ENCODE data around the gene FAM3B. TPM values are rescaled to one million over a fixed set of nuclear protein-coding genes. Genes with fewer than 3 reads are reported as not detected.

The FAM3B gene
- total RNA-seq, 1 experiment from 2014 or later: 0.23 TPM

DNA sequence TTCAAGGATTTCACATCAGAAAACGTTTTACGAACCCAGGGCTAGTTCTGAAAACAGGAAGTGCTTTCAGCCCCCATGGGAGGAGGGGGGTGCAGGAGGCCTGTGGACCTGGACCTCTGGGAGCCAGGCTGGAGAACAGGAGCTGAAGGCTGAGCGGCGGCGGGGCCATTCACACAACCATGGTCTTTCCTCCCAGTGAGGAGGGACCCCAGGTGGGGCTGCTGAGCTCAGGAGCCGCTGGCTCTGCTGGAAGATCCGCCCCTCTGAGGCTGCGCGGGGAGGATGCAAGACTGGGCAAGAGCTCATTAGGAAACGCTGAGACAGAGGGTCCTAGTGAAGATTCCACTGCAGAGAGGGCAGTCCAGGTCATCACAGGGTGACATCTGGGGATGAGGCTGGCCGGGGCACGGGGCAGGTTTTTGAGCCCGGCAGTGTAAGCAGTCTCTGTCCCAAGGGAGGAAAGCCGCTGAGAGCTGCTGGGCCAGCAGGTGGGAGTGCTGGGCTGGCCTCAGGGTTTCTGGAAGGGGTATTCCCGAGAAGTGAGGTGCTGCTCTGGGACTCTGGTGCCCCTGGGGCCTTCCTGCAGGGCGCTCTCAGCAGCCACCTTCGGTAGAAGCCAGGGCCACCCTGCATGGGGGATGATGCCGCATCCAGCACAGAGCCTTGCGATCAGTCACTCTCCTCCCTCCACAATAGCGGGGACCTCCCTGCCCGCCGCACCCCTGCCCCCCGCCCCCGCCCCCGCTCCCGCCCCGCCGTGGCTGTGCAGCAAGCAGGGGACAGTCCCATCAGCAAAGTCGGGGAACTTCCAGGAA is 52.7 kb downstream of the FAM3B start:
- DNase-seq (ENCODE audit: low read depth): no peak

DNA sequence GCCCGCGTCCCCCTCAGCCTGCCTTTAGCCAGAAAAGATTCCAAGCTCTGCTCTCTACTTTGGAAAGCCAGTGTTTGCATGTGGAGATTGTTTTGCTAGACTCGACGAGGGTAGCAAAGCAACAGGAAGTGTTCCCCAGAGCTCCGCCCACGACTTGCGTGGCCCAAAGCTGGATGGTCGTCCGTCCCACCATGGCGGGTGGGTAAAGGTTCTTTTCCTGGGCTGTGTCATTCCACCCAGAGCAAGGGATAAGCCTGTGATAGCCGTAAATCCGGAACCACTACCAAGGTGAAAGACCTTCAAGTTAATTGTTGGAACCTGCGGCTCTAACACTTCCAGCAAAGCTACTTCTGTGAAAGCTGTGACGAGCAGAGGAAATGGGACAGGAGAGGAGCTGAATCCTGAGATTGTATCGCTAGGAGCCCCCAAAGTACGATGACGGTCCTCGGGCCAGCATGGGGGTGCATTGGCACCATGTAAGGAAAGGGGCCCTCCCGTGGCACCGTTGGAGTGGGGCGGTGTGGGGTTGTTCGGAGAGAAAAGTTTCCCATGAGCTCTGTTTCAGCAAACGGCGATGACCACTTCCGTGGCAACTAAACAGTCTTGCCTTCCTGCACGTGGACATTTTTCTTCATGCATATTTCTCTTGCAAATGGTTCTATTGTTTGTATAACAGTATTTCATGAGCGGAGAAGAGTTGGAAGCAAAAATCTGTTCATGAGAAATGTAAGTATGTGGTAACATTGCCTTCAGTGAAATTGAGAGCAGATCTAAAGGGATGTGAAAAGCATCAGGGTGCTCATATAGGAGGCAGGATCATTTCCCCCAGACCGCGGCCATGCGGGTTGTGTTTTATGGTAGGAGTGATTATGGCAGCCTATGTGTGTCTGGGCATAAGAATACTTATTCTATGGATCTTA is 53.6 kb downstream of the FAM3B start:
- DNase-seq (ENCODE audit: low read depth): no peak

DNA sequence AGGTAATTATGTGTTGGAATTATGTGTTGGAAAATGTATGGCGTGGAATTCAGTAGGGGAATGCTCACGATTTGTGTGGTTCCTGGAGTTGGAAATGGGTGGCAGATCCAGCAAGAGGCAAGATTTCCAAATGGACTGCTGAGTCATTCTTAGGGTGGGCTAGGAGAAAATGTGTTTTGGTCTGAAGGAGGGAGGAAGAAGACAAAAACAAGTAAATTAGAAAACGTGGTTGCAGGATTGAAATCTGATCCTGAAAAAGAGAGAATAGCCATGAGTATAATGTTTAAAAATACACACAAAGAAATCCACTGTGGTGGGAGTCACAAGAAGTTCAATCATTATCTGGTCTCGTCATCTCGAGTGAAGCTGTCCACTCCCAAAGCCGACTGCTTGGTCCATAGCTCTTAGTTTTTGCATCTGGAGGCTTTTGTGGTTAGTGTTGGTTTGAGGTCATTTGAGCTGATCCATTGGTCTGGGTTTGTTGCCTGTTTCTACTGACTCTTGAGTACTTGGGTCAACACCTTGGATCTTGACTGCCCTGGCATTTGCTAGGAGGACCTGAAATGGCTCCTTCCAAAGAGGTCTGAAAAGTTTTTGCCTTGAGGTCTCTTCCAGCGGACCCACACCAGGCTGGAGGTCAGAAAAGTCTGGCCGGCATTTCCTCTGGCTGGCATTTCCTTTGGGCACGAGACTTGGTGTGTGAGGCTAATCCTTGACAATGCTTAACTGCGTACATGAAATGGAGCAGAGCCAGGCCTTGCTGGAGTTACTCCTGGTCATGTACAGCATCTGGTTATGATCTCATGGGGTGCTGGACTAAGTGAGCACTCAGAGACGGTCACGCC is 54.5 kb downstream of the FAM3B start:
- no peak for DNase-seq (ENCODE audit: low read depth)

DNA sequence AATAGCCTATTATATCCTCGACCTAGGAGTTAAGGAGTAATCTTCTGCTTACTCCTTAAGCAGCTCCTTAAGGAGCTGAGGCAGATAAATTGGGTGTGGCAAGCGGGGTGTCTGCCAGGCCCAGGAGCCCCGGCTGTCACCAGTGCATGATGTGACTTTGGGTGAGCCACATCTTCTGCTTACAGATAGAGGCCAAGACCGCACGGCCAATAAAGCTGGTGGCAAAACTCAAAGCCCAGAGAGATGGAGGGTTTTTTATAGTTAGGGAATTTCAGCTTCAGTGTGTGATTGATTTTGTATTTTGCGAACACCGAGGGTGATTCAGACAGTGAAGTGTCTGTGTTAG is 55.1 kb downstream of the FAM3B start:
- no peak for DNase-seq (ENCODE audit: low read depth)

DNA sequence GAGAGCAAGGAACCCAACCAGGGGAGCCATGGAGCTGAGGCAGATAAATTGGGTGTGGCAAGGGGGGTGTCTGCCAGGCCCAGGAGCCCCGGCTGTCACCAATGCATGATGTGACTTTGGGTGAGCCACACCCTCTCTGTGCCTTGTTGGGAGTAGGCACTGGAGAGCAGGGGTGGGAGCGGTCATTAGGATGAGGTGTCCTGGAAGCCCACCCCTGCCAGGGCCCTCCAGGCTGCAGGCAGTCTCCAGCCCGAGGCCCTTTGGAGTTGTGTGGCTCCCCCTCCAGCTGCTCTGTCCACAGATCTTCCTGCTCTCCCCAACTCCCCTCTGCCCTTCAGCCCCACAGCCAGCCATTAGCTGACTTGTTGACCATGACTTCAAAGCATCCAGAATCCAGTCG is 56.7 kb downstream of the FAM3B start:
- no peak for DNase-seq (ENCODE audit: low read depth)

DNA sequence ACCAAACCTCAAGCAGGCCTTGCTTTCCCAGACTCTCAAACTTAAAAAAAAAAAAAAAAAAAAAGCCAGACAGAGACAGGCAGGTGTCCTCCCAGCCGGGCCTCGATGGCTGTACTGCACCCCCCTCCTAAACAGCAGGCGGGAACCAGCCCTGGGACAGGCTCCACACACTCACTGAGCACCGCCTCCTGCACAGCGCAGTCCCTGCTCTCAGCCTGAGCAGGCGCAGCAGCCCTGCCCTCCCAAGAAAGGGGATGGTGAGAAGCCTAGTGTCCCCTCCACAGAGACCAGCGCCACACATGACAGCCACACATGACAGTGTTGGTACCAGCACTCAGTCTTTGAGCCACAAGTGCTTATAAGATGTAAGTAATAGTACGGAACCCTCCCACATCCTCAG is 57.2 kb downstream of the FAM3B start:
- DNase-seq (ENCODE audit: low read depth): no peak

DNA sequence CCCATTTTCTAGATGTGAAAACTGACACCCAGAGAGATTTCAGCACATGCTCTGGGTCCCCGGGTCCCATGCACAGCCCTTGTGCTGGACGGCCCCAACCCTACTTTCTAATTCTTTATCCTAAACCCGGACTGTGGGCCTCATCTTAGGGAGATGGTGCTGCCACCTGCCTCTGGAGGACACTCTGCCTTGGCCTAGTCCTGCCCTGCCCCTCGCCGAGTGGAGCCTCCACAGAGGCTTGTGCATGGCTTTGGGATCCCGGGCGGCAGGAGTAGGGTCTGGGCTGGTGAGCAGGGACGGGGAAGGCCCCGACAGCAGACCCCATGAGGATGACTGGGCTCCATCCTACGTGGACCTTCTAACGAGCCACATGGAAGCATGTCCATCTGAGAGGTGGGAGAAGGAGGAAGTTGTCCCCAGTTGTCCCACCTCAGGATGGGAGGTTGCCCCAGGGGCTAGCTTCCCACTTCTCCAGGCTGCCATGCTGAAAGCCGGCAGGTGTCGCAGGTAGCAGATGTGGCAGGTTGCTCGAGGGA is 57.6 kb downstream of the FAM3B start:
- DNase-seq (ENCODE audit: low read depth): no peak

DNA sequence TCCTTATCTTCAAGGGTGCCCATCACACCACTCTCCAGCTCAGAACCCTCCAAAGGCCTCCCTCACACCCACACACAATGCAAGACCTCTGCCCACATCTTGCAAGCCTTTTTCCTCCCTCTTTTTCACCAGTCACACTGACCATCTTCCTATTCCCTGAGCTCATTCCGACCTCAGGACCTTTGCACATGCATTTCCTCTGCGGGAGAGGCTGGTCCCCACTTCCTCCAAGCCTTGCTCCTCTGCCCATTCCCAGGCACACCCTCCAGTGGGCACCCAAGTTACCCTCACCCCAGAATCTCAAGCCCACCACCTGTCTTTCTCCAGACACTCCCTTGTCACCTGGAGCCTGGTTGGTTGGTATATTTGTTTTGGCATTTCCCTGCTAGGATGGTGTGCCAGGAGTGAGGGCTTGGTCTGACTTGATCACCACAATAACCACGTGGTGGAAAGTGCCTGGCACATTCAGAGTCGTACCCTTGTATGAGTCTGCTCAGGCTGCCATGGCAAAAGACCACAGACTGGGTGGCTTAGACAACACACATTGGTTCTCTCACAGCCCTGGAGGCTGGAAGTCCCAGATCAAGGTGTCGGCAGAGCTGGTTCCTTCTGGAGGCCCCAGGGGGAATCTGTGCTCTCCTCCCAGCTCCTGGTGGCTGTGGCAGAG is 58.4 kb downstream of the FAM3B start:
- DNase-seq (ENCODE audit: low read depth): no peak

DNA sequence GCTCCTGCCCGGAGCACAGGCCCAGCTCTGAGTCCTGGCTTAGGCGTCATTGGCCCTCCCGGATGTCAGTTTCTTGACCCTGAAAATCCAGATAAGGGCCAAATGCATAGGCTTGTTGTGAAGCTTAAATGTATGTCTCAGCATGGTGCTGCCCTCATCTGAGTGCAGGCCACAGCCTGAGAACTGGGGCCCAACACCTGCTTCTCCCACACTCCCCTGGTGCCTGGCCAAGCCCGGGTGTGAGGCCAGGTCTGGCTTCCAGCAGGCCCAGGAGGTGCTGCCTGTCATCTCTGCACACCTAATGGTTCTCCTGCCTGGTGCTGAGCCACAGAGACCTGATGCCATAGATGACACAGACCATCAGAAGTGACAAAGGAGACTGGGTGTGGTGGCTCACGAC is 59.3 kb downstream of the FAM3B start:
- DNase-seq (ENCODE audit: low read depth): no peak

DNA sequence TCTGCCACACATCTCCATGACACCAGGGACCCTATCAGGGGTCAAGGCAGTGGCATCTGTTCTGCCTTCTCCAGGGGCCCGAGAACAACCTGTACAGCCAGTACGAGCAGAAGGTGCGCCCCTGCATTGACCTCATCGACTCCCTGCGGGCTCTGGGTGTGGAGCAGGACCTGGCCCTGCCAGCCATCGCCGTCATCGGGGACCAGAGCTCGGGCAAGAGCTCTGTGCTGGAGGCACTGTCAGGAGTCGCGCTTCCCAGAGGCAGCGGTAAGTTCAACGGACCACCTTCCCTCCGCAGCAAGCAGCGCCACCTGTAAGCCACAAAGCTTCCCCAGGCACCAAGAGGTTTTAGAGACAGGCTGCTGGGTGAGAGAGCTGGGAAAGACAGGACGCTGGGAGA is 61.1 kb downstream of the FAM3B start:
- DNase-seq (ENCODE audit: low read depth): no peak

DNA sequence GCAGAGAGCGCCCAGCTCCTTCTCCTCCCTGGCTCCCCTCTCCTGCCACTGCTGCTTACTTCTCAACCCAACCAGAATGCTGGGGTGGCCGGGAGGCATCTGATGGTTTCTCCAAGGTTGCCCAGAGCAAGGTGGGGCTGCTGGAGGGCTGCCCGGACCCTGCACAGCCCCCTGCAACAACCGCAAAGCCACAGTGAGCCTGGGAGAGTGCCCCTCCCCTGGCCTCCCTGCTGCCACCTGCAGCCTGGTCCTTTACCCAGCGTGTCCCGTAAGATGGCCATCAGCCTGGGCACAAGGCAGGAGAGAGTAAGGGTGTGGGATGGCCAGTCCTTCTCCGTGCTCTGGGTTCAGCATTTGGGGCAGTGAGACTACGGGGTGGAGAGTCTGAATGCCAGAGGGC is 62.2 kb downstream of the FAM3B start:
- DNase-seq (ENCODE audit: low read depth): no peak

DNA sequence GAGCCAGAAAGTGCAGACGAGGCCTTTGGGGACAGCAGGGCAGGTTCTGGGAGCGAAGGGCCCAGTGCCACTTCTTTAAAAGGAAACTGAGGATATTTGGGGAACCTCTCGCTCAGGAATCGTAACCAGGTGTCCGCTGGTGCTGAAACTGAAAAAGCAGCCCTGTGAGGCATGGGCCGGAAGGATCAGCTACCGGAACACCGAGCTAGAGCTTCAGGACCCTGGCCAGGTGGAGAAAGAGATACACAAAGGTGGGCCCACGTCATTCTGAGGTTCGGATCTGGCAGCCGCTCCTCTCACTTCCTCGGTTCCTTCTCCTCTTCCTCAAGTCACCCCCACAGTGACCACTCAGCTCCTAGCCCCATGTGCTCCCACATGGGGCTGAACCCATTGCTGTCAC is 63.3 kb downstream of the FAM3B start:
- no peak for DNase-seq (ENCODE audit: low read depth)

DNA sequence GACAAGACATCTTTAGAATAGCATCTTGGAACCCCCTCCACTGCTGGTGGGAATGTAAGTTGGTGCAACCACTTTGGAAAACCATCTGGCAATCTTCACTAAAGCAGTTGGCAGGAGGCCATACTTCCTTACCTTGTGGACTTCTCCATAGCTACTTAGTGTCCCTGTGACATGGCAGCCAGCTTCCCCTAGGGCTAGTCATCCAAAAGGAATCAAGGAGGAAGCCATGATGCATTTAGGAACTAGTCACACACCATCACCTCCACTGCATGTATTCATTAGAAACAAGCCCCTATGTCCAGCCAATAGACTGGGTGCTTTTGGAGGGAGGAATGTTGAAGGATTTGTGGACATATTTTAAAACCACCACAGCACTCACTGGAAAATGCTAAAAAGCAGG is 65.1 kb downstream of the FAM3B start:
- no peak for DNase-seq (ENCODE audit: low read depth)

DNA sequence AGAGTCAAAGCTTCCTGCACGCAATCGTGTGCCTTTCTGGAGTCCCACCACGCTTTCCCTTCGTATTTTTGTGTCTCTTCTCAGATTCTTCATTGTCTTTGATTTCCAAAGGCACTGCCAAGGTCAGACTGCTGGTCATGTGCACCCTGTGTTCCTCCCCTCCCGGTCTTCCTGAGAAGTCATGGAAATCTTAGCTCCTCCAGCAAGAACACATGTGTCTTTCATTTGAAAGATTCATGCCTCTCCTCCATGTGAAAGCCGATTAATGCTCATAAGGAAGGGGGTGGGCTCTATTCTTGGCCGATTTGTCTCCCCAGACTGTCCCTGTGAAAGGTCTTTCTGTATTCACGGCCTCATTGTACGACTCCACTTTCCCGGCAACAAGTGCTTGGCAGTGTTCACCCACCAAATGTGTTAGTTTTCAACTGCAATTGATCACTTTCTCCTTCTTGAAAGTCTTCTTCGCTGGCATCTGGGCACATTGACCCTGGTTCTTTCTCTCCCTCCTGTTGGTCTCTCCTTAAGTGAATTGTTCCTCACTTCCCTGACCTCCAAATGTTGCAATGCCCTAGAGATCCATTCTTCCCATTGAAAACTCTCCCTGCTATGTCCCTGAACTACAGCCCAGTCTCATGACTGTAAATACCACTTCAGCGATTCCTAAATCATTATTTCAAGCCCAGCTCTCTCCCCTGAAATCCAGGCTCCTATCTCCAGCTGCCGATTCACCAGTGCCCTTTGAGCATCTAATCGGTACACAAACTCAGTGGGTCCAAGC is 70.6 kb downstream of the FAM3B start:
- no peak for DNase-seq (ENCODE audit: low read depth)

DNA sequence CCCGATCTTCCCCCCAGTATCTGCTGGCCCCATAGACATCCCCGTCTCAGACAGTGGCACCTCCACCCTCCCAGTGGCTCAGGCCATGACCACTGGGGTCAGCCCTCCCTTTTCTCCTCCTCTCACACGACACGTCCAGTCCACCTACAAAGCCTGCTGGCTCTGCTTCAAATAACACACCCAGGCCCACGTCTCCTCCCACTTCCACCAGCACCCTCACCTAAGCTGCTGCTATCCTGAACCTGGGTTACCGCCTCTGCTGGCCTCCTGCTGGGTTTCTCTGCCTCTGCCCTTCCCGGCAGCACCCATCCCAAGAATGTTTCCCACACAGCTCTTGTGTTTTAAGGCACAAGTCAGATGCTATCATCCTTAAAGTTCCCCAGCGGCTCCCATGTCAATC is 71.2 kb downstream of the FAM3B start:
- DNase-seq (ENCODE audit: low read depth): no peak

DNA sequence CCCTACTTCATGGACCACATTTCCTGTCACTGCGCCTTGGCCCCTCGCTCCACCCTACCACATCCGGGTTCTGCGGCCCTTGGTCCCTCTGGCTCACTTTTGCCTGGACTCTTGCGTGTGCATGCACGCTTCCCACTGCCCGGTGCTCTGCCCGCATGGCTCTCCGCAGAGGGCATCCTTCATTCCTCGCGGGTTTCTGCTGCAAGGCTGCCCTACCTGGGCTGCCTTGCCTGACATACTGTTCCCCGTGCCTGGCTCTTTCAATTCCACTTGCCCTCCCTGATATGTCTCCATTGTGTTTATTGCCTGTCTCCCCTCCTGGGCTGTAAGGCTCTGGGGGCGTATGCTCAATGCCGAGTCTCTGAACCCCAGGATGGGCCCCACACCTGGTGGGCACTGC is 71.7 kb downstream of the FAM3B start:
- DNase-seq (ENCODE audit: low read depth): no peak

DNA sequence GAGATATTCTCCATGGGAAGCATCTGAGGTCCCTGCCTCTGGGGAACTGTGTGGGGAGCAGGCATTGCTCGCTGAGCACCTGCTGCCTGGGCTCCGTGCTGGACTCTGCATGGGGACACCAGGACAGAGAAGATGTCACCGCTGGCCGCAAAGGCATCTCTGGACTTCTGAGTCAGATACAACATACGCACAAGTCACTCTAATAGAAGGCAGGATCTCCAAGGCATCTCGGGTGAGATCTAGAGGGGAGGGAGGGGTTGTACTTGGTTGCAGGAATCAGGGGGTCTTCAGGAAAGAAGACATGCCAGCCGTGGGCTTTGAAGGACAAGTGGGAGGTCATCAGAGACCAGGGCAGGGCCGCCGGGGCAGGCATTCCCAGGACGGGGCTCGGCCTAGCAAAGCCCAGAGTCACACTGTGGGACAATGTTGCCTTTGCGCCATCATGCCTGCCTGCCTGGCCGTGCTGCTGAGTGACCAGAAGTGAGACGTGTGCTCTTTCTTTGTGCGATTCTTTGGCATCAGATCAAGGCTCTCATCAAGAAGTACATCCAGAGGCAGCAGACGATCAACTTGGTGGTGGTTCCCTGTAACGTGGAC is 73.5 kb downstream of the FAM3B start:
- DNase-seq (ENCODE audit: low read depth): no peak

DNA sequence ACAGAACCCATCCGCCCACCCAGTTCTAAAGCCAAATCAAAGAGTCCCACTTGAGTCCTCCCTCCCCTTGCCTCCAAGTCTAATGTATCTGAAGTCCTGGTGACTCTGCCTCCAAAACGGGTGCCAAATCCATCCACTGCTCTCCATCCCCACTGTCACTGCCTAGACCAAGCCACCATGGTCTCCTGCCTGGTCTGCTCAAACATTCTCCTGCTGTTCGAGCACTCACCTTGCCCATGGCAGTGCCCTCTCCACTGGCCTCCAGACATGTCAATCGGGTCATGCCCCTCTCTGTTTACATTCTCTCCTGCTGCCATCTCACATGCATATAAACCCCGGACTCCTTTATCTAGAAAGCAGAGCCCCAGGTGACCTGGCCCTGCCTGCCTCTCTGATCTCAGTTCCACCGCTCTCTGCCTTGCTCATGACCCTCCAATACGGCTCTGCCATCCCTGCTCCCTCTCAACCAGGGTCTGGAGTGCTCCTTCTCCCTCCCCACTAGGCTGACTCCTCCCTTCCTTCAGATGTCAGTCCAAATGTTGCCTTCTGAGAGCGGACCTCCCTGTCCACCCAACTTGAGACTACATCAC is 77.4 kb downstream of the FAM3B start:
- DNase-seq (ENCODE audit: low read depth): no peak

DNA sequence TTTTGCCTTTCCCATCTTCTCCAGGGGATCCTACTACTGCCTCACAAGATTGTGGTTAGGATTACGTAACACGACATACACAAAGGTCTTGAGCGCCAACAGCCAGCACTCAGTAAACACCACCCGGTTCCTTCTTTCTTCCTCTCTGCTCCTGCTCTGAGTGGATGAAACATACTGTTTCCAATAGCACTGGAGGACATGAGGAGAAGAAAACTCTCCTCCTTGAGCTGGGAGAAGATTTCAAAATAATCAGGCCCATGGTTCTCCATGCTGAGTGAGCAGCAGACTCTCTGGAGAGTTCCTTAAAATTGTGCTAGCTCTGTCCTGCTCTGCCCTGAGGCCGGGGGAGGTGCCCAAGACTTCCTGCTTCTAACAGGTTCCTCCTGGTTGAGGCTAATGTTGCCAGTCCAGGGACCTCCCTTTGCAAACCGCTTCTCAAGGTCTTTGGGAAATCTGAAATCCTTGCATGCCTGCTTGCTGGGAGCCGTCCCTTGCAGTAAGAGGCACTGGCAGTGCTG is 80.0 kb downstream of the FAM3B start:
- no peak for DNase-seq (ENCODE audit: low read depth)

DNA sequence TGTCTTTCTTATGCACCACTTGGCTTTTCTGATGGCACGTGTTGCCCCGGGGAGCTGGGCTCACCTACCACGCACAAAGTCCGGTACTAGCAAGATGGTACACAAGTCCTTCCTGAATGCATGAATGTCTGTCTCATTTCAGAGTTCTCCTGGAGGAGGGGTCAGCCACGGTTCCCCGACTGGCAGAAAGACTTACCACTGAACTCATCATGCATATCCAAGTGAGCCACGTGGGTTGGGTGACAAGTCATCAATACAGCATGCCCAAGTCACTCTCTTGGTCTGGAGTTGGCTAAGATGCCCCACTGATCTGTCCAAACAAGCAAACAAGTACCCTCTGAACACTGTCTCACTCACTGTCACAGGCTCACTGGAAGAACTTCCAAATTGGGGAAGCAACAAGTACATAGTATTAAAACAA is 80.9 kb downstream of the FAM3B start:
- DNase-seq (ENCODE audit: low read depth): no peak

Measured in Daoy (cell line).